Central memory CD8-positive, alpha-beta T cell (primary cell): ENCODE data around the gene LTBP4.
"Not testable (repeated sequence)": the region's sequence is repeated elsewhere in the genome, so short reads cannot be mapped to it uniquely, and the experiment has no call there.

Experiments used
- ATAC-seq: fragments of 150-1000 bp; cut with Tn5 transposase; replicated peaks from 2 replicates; pipeline ENCODE4 v1.10.0; 2022; ENCODE audit warnings: mild to moderate bottlenecking, moderate FRiP score, moderate number of reproducible peaks; ENCODE audit not compliant: poor library complexity, severe bottlenecking; ENCODE audit errors: extremely low read depth
- DNase-seq, 2 donors: peaks; one replicate each; pipeline ENCODE4 v3.0.0; 2021; ENCODE audit warnings: low spot score in 2 of 2
- H3K27ac Mint-ChIP-seq: one replicate; pipeline ENCODE4 v1.8.0; 2022; ENCODE audit warnings: low read depth, mild to moderate bottlenecking, moderate library complexity, mixed read lengths
- H3K27me3 Mint-ChIP-seq: one replicate; pipeline ENCODE4 v1.8.0; 2022; ENCODE audit warnings: mixed read lengths
- H3K36me3 Mint-ChIP-seq: one replicate; pipeline ENCODE4 v1.8.0; 2022; ENCODE audit warnings: mild to moderate bottlenecking, moderate library complexity, mixed read lengths; ENCODE audit not compliant: insufficient read depth
- H3K4me1 Mint-ChIP-seq: one replicate; pipeline ENCODE4 v1.8.0; 2022; ENCODE audit warnings: mixed read lengths
- H3K4me3 Mint-ChIP-seq: one replicate; pipeline ENCODE4 v1.8.0; 2022; ENCODE audit warnings: mild to moderate bottlenecking, moderate library complexity, mixed read lengths
- H3K9me3 Mint-ChIP-seq: one replicate; pipeline ENCODE4 v1.8.0; 2022; ENCODE audit warnings: mixed read lengths

The LTBP4 gene

GRCh38 chr19:40638327-40638726 lies 37.2 kb downstream of the LTBP4 start:
- Mint-ChIP-seq H3K4me3 (no peak overlapping the region), H3K27ac (no peak overlapping the region), H3K36me3 (peaks cover 3% of the 10 kb centered on the region), H3K9me3 (no peaks in the 10 kb centered on the region), H3K27me3 (no peaks in the 10 kb centered on the region), H3K4me1 (peaks cover 7% of the 10 kb centered on the region)
- DNase-seq (no peak), ATAC-seq (no peak)

GRCh38 chr19:40639638-40639982 lies 38.4 kb downstream of the LTBP4 start:
- no peak for ATAC-seq

GRCh38 chr19:40640744-40641143 lies 39.6 kb downstream of the LTBP4 start:
- Mint-ChIP-seq H3K36me3 (no peaks in the 10 kb centered on the region), H3K4me1 (no peaks in the 10 kb centered on the region), H3K27ac (no peak overlapping the region), H3K9me3 (no peaks in the 10 kb centered on the region), H3K27me3 (peaks cover 4% of the 10 kb centered on the region), H3K4me3 (no peak overlapping the region)
- ATAC-seq (no peak), DNase-seq (no peak)

More at GRCh38 chr19:40639638-40639982, 38.4 kb downstream of the LTBP4 start:
- H3K4me3 Mint-ChIP-seq = no peak overlapping the region
- peaks cover under 1% of the 10 kb centered on the region for H3K36me3 Mint-ChIP-seq
- H3K9me3 Mint-ChIP-seq = no peaks in the 10 kb centered on the region
- no peak for DNase-seq
- H3K27ac Mint-ChIP-seq = no peak overlapping the region
- H3K27me3 Mint-ChIP-seq = no peaks in the 10 kb centered on the region
- H3K4me1 Mint-ChIP-seq = peaks cover 2% of the 10 kb centered on the region

- Mint-ChIP-seq H3K27me3 (peaks cover 10% of the 10 kb centered on the region), H3K9me3 (no peaks in the 10 kb centered on the region)
Measured at GRCh38 chr19:40641281-40641680, 40.1 kb downstream of the LTBP4 start.

GRCh38 chr19:40642051-40642706 lies 41.0 kb downstream of the LTBP4 start:
- Mint-ChIP-seq H3K27me3 (peaks cover 17% of the 10 kb centered on the region), H3K36me3 (no peaks in the 10 kb centered on the region), H3K27ac (no peak overlapping the region), H3K9me3 (no peaks in the 10 kb centered on the region), H3K4me3 (no peak overlapping the region), H3K4me1 (no peaks in the 10 kb centered on the region)
- DNase-seq (no peak), ATAC-seq (no peak)

More at GRCh38 chr19:40641281-40641680, 40.1 kb downstream of the LTBP4 start:
- no peak overlapping the region for H3K4me3 Mint-ChIP-seq
- no peaks in the 10 kb centered on the region for H3K4me1 Mint-ChIP-seq
- no peak for DNase-seq
- no peak overlapping the region for H3K27ac Mint-ChIP-seq
- H3K36me3 Mint-ChIP-seq = no peaks in the 10 kb centered on the region
- no peak for ATAC-seq

GRCh38 chr19:40642757-40643305 lies 41.7 kb downstream of the LTBP4 start:
- Mint-ChIP-seq H3K9me3 (no peaks in the 10 kb centered on the region), H3K4me1 (no peaks in the 10 kb centered on the region), H3K27me3 (peaks cover 17% of the 10 kb centered on the region), H3K27ac (no peak overlapping the region), H3K36me3 (no peaks in the 10 kb centered on the region), H3K4me3 (no peak overlapping the region)
- no peak for ATAC-seq
- DNase-seq = no peak

GRCh38 chr19:40646743-40647254 lies 45.6 kb downstream of the LTBP4 start:
- DNase-seq (no peak), ATAC-seq (no peak)
- Mint-ChIP-seq H3K4me3 (no peak overlapping the region), H3K9me3 (no peaks in the 10 kb centered on the region), H3K27ac (no peak overlapping the region), H3K4me1 (no peaks in the 10 kb centered on the region), H3K36me3 (no peaks in the 10 kb centered on the region), H3K27me3 (peaks cover 17% of the 10 kb centered on the region)

GRCh38 chr19:40649903-40650675 lies 48.9 kb downstream of the LTBP4 start:
- DNase-seq, H3K36me3 Mint-ChIP-seq, H3K27ac Mint-ChIP-seq, ATAC-seq, H3K9me3 Mint-ChIP-seq, H3K4me3 Mint-ChIP-seq, H3K4me1 Mint-ChIP-seq: not testable (repeated sequence)
- peaks cover 17% of the 10 kb centered on the region for H3K27me3 Mint-ChIP-seq

- no peak overlapping the region for H3K4me3 Mint-ChIP-seq
- ATAC-seq = no peak
- no peak for DNase-seq
- no peaks in the 10 kb centered on the region for H3K9me3 Mint-ChIP-seq
- H3K27ac Mint-ChIP-seq = no peak overlapping the region
- peaks cover 12% of the 10 kb centered on the region for H3K27me3 Mint-ChIP-seq
- H3K36me3 Mint-ChIP-seq = peaks cover 1% of the 10 kb centered on the region
- no peaks in the 10 kb centered on the region for H3K4me1 Mint-ChIP-seq
Measured at GRCh38 chr19:40650749-40651305, 49.7 kb downstream of the LTBP4 start.

- not testable (repeated sequence) for H3K27me3 Mint-ChIP-seq, H3K27ac Mint-ChIP-seq, H3K9me3 Mint-ChIP-seq, H3K36me3 Mint-ChIP-seq, H3K4me3 Mint-ChIP-seq, DNase-seq, ATAC-seq, H3K4me1 Mint-ChIP-seq
Measured at GRCh38 chr19:40652303-40652702, 51.1 kb downstream of the LTBP4 start.

- not testable (repeated sequence) for H3K4me1 Mint-ChIP-seq, H3K4me3 Mint-ChIP-seq, ATAC-seq, H3K27me3 Mint-ChIP-seq, H3K27ac Mint-ChIP-seq, H3K36me3 Mint-ChIP-seq, H3K9me3 Mint-ChIP-seq, DNase-seq
Measured at GRCh38 chr19:40655684-40656083, 54.5 kb downstream of the LTBP4 start.

GRCh38 chr19:40658031-40658430 lies 56.9 kb downstream of the LTBP4 start:
- no peak overlapping the region for H3K27ac Mint-ChIP-seq
- peaks cover 3% of the 10 kb centered on the region for H3K36me3 Mint-ChIP-seq
- no peak for DNase-seq
- no peaks in the 10 kb centered on the region for H3K9me3 Mint-ChIP-seq
- peaks cover 6% of the 10 kb centered on the region for H3K4me1 Mint-ChIP-seq
- H3K4me3 Mint-ChIP-seq = no peak overlapping the region
- peaks cover 10% of the 10 kb centered on the region for H3K27me3 Mint-ChIP-seq
- ATAC-seq = no peak
